Bone marrow (tissue), 2 donors: ENCODE measurements around the gene USP37.
A peak's percentile ranks its signal among the peaks of the same experiment; 100 is the strongest.

ENCODE experiments used
- DNase-seq, 2 donors: peaks; one replicate each; lab custom pipeline; 2025; lab: John Stamatoyannopoulos, UW

Gene USP37

GRCh38 chr2:218431878-218432277 lies 136.3 kb downstream of the USP37 start:
- DNase-seq, result no peak

DNA sequence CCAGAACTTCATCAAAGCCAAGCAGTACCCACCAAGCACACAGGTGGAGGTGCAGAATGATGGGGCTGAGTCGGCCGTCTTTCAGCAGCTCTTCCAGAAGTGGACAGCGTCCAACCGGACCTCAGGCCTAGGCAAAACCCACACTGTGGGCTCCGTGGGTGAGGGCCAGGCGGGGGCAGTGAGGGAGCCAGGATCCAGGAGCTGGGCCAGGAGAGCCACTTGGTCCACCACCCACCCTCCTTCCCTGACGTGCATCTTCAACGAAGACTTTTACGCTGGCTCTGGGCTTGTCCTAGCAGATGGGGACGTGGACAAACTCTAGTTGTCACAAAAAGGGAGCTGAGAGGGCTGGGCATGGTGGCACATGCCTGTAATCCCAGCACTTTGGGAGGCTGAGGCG lies 137.4 kb downstream of the USP37 start:
- DNase-seq, result no peak

DNA sequence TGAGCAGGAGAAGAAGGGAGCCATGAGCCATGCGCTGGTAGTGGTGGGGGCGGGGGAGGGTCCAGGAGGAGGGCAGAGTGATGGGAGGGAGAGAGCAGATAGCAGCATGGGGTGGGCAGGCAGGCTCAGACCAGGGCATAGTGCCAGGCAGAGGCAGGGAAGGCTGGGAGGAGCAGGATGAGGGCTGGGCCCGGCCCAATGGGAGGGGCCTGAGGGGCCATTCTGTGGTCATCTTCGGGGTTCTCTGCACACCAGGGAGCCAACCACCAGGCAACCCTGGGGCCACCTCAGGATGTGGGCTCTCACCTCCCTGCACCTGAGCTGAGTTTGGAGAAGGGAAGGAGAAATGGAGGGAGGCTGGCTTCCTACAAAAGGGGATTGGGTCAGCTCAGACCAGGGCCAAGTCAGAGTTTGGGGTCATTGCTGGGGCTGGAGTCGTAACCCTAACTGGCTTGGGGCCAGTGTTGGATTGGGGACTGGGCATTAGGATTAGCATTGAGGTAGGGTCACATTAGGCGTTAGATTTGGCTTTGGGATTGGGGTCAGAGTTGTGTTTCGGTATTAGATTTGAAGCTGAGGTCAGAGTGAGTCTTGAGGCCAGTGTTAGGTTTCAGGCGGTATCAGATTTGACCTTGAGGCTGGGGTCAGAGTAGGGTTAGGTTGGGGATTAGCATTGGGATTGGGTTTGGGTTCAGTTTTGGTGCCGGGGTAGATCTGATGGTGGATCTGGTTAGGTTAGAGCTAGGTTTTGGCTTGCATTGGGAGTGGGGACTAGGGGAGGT lies 138.0 kb downstream of the USP37 start:
- no peak for DNase-seq

DNA sequence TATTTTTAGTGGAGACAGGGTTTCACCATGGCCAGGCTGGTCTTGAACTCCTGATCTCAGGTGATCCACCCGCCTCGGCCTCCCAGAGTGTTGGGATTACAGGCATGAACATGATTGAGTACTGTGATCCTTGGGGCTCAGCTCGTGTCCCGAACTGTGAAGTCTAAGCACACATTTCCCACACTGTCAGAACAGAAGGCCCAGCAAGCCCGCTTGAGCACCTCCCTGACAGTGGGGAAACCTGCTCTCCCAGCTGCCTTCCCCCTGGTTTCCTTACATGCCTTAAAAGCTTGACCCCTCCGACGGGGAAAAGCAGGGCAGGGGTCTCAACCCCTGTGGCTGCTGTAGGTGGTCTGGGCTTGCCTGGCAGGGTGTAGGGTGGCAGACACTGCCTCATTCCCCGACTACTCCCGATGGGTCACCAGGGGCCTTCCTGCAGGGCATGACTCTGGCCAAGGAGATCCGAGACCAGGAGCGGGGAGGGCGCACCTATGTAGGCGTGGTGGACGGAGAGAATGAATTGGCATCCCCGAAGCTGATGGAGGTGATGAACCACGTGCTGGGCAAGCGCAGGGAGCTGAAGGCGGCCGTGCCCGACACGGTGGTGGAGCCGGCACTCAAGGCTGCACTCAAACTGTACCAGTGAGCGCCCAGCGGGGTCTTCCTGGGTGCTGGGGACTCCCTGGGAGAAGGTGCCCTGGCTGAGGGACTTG lies 139.1 kb downstream of the USP37 start:
- DNase-seq, result no peak

DNA sequence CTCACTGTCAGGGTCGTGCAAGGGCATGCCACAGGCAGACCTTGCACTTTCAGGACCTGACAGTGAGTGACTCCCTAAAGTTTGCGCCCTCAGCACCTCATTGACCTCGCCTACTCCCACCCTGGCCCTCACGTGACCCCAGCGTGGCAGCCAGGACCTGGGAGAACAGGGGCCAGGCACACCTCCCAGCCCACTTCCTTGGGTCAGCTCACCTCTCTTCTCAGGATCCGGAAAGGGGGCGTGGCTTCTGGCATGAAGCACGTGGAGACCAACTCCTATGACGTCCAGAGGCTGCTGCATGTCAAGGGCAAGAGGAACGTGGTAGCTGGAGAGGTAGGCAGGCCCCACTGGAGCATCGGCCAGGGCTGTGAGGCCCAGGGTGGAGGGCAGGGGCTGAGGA lies 140.4 kb downstream of the USP37 start:
- no peak for DNase-seq

- DNase-seq, result no peak
These were observed 142.6 kb downstream of the USP37 start for GRCh38 chr2:218425531-218425930.

DNA sequence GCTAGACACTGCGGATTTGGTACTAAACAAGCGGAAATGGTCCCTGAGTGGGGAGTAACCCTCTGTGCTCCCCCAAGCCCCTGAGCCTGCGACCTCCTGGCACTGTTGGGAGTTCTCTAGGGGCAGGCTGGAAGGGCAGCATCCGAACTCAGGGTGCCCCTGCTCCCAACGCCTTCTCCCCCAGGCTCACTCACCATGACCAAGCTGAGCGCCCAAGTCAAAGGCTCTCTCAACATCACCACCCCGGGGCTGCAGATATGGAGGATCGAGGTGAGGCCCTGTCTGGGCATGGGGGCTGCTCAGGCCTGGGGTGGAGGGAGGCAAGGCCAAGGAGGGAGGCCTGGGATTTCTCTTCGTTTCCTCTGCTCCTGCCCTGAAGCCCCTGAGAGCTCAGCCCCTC lies 144.6 kb downstream of the USP37 start:
- DNase-seq, result no peak

DNA sequence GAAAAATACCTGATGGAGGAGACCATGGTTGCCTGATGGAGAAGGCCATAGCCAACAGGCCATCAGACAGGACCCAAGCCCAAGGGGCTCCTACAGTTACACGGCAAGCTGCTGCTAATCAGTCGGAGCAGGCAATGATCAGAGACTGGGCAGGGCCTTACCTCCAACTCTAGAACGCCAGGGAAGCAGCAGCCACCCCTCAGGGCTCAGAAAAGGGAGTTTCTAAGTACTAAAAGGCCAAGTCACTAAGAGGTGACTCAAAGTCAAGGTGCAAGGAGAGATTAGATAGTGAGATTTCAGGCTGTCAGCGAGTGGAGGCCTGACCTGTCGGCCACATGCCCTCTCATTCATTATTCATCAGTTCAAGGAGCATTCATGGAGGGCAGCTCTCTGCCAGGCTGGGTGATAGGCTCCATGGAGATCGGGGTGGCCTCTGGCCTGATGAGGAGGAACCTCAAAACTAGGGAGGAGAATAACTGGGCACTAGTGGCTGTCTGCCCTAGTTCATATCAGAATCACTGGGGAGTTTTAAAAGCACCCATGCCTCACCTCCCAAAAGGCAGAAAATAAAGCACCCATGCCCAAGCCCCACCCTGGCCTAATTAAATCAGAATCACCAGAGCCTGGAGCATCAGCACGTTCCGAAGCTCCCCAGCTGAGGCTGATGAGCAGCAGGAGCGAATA lies 145.6 kb downstream of the USP37 start:
- no peak for DNase-seq

DNA sequence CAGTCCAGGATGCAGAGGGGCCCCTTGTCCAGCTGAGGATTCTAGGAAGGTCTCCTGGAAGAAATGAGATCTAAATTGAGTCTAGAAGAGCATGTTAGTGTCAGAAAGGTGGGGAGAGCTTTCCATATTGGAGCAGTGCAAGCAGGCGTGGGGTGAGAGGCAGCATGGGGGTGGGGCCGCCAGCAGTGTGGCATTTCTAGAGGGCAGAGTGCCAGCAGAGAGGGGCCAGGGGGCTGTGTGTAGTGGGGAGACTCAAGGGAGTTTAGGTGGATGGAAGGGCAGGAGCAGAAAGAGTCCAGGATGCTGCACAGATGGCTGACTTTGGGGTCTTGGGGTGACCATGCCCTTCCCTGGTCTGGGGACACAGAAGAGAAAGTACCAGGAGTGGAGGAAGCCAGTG lies 147.1 kb downstream of the USP37 start:
- no peak for DNase-seq

- no peak for DNase-seq
These were observed 148.4 kb downstream of the USP37 start for GRCh38 chr2:218419630-218420216.

GRCh38 chr2:218418717-218419458 lies 149.3 kb downstream of the USP37 start, which contains the start of gene VIL1:
Gene VIL1, plus strand, starts transcription at chr2:218419123. Its CDS starts 4,656 bp downstream, at chr2:218423779.
- DNase-seq, result no peak

DNA sequence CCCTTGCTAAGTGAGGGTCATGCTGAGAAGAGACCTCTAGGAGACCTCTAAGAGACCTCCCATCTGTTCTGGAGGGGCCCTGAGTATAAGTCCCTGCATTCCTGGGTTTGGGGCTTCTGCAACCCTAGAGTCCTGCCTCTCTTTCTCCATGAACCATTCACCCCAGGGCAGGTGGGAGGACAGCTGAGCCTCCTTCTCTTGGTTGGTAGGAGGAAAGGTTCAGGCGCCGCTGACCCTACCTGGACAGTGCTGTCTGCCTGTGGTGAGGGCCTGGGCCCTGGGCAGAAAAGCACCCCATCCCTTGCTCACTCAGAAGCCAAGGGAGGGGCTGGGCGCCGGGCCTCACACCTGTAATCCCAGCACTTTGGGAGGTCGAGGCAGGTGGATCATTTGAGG lies 149.8 kb downstream of the USP37 start:
- no peak for DNase-seq

GRCh38 chr2:218407717-218408116 lies 160.4 kb downstream of the USP37 start:
- no peak for DNase-seq

- DNase-seq, result peak; percentile 32 to 46
These were observed 161.1 kb downstream of the USP37 start for GRCh38 chr2:218406949-218407618.

GRCh38 chr2:218406209-218406948 lies 161.8 kb downstream of the USP37 start:
- DNase-seq, result peak; percentile 91 to 93

DNA sequence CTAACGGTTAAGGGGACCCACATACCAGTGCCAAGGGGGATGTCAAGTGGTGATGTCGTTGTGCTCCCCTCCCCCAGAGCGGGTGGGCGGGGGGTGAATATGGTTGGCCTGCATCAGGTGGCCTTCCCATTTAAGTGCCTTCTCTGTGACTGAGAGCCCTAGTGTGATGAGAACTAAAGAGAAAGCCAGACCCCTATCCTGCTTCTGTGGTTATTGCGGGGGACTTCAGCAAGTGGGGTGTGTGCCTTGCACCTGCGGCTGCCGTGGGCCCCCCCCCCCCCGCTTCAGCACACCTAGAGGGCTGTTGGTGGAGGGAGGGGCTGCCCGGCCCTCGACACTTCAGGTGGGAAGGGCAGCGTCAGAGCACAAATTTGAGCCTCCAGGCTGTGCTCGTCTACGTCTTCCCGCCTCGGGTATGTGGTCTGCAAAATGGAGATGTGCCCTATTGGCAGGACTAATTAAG lies 162.4 kb downstream of the USP37 start:
- no peak for DNase-seq

- no peak for DNase-seq
These were observed 162.9 kb downstream of the USP37 start for GRCh38 chr2:218405086-218405745.

DNA sequence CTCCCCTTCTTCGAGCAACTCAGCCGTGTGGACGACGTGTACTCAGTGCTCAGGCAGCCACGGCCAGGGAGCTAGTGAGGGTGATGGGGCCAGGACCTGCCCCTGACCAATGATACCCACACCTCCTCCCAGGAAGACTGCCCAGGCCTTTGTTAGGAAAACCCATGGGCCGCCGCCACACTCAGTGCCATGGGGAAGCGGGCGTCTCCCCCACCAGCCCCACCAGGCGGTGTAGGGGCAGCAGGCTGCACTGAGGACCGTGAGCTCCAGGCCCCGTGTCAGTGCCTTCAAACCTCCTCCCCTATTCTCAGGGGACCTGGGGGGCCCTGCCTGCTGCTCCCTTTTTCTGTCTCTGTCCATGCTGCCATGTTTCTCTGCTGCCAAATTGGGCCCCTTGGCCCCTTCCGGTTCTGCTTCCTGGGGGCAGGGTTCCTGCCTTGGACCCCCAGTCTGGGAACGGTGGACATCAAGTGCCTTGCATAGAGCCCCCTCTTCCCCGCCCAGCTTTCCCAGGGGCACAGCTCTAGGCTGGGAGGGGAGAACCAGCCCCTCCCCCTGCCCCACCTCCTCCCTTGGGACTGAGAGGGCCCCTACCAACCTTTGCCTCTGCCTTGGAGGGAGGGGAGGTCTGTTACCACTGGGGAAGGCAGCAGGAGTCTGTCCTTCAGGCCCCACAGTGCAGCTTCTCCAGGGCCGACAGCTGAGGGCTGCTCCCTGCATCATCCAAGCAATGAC lies 163.6 kb downstream of the USP37 start:
- no peak for DNase-seq

- DNase-seq, result no peak
These were observed 164.3 kb downstream of the USP37 start for GRCh38 chr2:218403810-218404209.
